MM.1S (cell line): Measurements from ENCODE around the gene ADD2.
"Not testable (repeated sequence)": the region's sequence is repeated elsewhere in the genome, so short reads cannot be mapped to it uniquely, and the experiment has no call there.

ENCODE experiments used
- DNase-seq: peaks from one replicate; pipeline ENCODE4 v3.0.0-alpha.2; 2015
- H2AFZ ChIP-seq: fragments of 300-600 bp; sonication (generic); 2 replicates; pipeline ENCODE4 v1.6.0; 2016; ENCODE audit warnings: antibody characterized with exemption, low read length
- H3F3A ChIP-seq: fragments of 300-600 bp; sonication (generic); 2 replicates; pipeline ENCODE4 v1.6.1; 2016; ENCODE audit warnings: mild to moderate bottlenecking, antibody characterized with exemption, low read length, moderate library complexity, mixed read lengths; ENCODE audit not compliant: insufficient read depth
- H3K27ac ChIP-seq: fragments of 300-600 bp; sonication (generic); 2 replicates; pipeline ENCODE4 v1.5.1; 2016; ENCODE audit warnings: mild to moderate bottlenecking, low read length
- H3K27me3 ChIP-seq: fragments of 300-600 bp; sonication (generic); replicated peaks from 2 replicates; pipeline ENCODE4 v1.6.0; 2016; ENCODE audit warnings: low read length; ENCODE audit not compliant: insufficient read depth
- H3K36me3 ChIP-seq: fragments of 300-600 bp; sonication (generic); replicated peaks from 2 replicates; pipeline ENCODE4 v1.6.1; 2016; ENCODE audit warnings: mild to moderate bottlenecking, low read length, mixed read lengths; ENCODE audit not compliant: insufficient read depth
- H3K4me1 ChIP-seq: fragments of 300-600 bp; sonication (generic); 2 replicates; pipeline ENCODE4 v1.6.1; 2016; ENCODE audit warnings: low read length, mixed read lengths
- H3K4me2 ChIP-seq: fragments of 300-600 bp; sonication (generic); 2 replicates; pipeline ENCODE4 v1.6.0; 2016; ENCODE audit warnings: low read depth, low read length
- H3K4me3 ChIP-seq: fragments of 300-600 bp; sonication (generic); 2 replicates; pipeline ENCODE4 v1.5.1; 2016; ENCODE audit warnings: low read length, mixed read lengths
- H3K79me2 ChIP-seq: fragments of 300-600 bp; sonication (generic); 2 replicates; pipeline ENCODE4 v1.6.1; 2016; ENCODE audit warnings: mixed run types, low read length, mixed read lengths
- H3K9ac ChIP-seq: fragments of 300-600 bp; sonication (generic); 2 replicates; pipeline ENCODE4 v1.6.1; 2016; ENCODE audit warnings: low read length, mixed read lengths
- H3K9me2 ChIP-seq: fragments of 300-600 bp; sonication (generic); replicated peaks from 2 replicates; pipeline ENCODE4 v1.6.1; 2016; ENCODE audit warnings: mild to moderate bottlenecking, low read length, mixed read lengths; ENCODE audit not compliant: insufficient read depth
- H3K9me3 ChIP-seq: fragments of 300-600 bp; sonication (generic); replicated peaks from 2 replicates; pipeline ENCODE4 v1.6.1; 2016; ENCODE audit warnings: mild to moderate bottlenecking, low read length, mixed read lengths; ENCODE audit not compliant: insufficient read depth
- H4K20me1 ChIP-seq: fragments of 300-600 bp; sonication (generic); 2 replicates; pipeline ENCODE4 v1.6.1; 2016; ENCODE audit warnings: mild to moderate bottlenecking, low read length, moderate library complexity, mixed read lengths; ENCODE audit not compliant: insufficient read depth
- CTCF ChIP-seq: fragments of 300-600 bp; sonication (generic); IDR thresholded peaks from 2 replicates; pipeline ENCODE4 v1.5.1; 2016; ENCODE audit warnings: antibody characterized with exemption, low read length, mixed read lengths
- EZH2 ChIP-seq: fragments of 300-600 bp; sonication (generic); optimal IDR thresholded peaks from 2 replicates; pipeline ENCODE3; 2017; ENCODE audit warnings: low read depth, mild to moderate bottlenecking, antibody characterized with exemption, low read length, mixed read lengths
- EZH2phosphoT487 ChIP-seq: fragments of 300-600 bp; sonication (generic); IDR thresholded peaks from 2 replicates; pipeline ENCODE4 v1.6.1; 2018; ENCODE audit warnings: antibody characterized with exemption, low read length

Gene ADD2

GRCh38 chr2:70743068-70743467 is 24.9 kb downstream of the ADD2 start:
- no peak overlapping the region for H3K4me2 ChIP-seq
- H3K9me2 ChIP-seq, result no peaks in the 10 kb centered on the region
- H3K9me3 ChIP-seq, result no peaks in the 10 kb centered on the region
- no peak overlapping the region for H3K27ac ChIP-seq
- no peak for TF ChIP-seq CTCF
- no peak for TF ChIP-seq EZH2
- no peak for TF ChIP-seq EZH2phosphoT487
- H3K9ac ChIP-seq, result no peak overlapping the region
- DNase-seq, result no peak
- H3K79me2 ChIP-seq, result no peaks in the 10 kb centered on the region
- H3F3A ChIP-seq, result no peaks in the 10 kb centered on the region
- H3K4me3 ChIP-seq, result no peak overlapping the region
- no peaks in the 10 kb centered on the region for H3K4me1 ChIP-seq
- no peak overlapping the region for H2AFZ ChIP-seq
- H3K27me3 ChIP-seq, result no peaks in the 10 kb centered on the region
- H3K36me3 ChIP-seq, result no peaks in the 10 kb centered on the region
- H4K20me1 ChIP-seq, result no peaks in the 10 kb centered on the region

GRCh38 chr2:70739492-70739891 is 28.5 kb downstream of the ADD2 start:
- H4K20me1 ChIP-seq, H3K4me1 ChIP-seq, H3K9me3 ChIP-seq, H3F3A ChIP-seq, H3K79me2 ChIP-seq, H3K4me3 ChIP-seq, H3K27me3 ChIP-seq, H3K27ac ChIP-seq, H3K36me3 ChIP-seq, H3K4me2 ChIP-seq, DNase-seq, H3K9ac ChIP-seq, H3K9me2 ChIP-seq, H2AFZ ChIP-seq: not testable (repeated sequence)

- Histone ChIP-seq H4K20me1 (no peaks in the 10 kb centered on the region), H3K4me1 (no peaks in the 10 kb centered on the region), H3K36me3 (no peaks in the 10 kb centered on the region), H3K9me2 (no peaks in the 10 kb centered on the region), H3K4me2 (no peak overlapping the region), H3K27ac (no peak overlapping the region), H3K4me3 (no peak overlapping the region), H2AFZ (no peak overlapping the region), H3K9me3 (no peaks in the 10 kb centered on the region), H3F3A (no peaks in the 10 kb centered on the region), H3K79me2 (no peaks in the 10 kb centered on the region), H3K9ac (no peak overlapping the region), H3K27me3 (no peaks in the 10 kb centered on the region)
- no peak for DNase-seq
- TF ChIP-seq EZH2phosphoT487 (no peak), EZH2 (no peak), CTCF (no peak)
Measured at GRCh38 chr2:70738159-70738558, 29.8 kb downstream of the ADD2 start.

DNA sequence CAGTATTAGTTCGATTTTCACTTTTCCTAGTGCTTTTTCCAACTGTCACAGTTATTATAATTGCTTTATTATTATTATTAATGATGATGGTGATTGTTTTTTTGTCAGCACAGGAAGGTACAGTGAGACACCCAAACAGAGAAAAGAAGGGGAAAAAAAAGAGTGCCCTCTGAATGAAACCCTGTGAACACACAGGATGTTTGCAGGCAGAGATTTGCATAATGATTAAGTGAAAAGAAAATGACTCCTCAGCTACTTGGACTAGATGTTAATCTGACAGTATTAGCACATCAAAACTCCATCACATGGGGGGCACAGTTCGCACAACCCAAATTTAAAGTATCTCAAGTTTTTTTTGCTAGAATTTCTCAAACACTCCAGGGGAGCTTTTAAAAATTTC is 32.9 kb downstream of the ADD2 start:
- Histone ChIP-seq H3K27me3 (no peaks in the 10 kb centered on the region), H3K27ac (no peak overlapping the region), H3K36me3 (no peaks in the 10 kb centered on the region), H3K4me3 (no peak overlapping the region), H3K79me2 (no peaks in the 10 kb centered on the region), H3K9me2 (no peaks in the 10 kb centered on the region), H3K9me3 (no peaks in the 10 kb centered on the region), H3K4me1 (no peaks in the 10 kb centered on the region), H3K4me2 (no peak overlapping the region), H2AFZ (no peak overlapping the region), H3K9ac (no peak overlapping the region), H3F3A (no peaks in the 10 kb centered on the region), H4K20me1 (no peaks in the 10 kb centered on the region)
- DNase-seq, result no peak
- TF ChIP-seq CTCF (no peak), EZH2 (no peak), EZH2phosphoT487 (no peak)
